H1 (cell line): Measurements from ENCODE around the gene TCEAL6. TPM values are rescaled to one million over a fixed set of nuclear protein-coding genes. Genes with fewer than 3 reads are reported as not detected.
"Not testable (repeated sequence)": the region's sequence is repeated elsewhere in the genome, so short reads cannot be mapped to it uniquely, and the experiment has no call there.

Source experiments
- CTCF ChIA-PET: fragments of 300-600 bp; sonication (Branson Sonifier 250); formaldehyde crosslinking; loops from one replicate; lab custom pipeline; 2021; ENCODE audit not compliant: partially characterized antibody; lab: Charles Lee
- POLR2A ChIA-PET: fragments of 300-600 bp; sonication (Branson Sonifier 250); formaldehyde crosslinking; loops from one replicate; lab custom pipeline; 2021; ENCODE audit warnings: inconsistent platforms; ENCODE audit not compliant: partially characterized antibody; lab: Charles Lee
- DNase-seq, 2 experiments: peaks; one replicate each; pipeline versions ENCODE4 v3.0.0 to v3.0.0-alpha.2; 2010 to 2022; ENCODE audit warnings: low spot score in 2 of 2, low read depth in 1 of 2, mixed read lengths in 1 of 2
- FAIRE-seq: peaks from 2 replicates; lab custom pipeline; 2011; peaks lifted over from hg19 to GRCh38; lab: Jason Lieb, UNC
- H2AFZ ChIP-seq: 2 replicates; pipeline ENCODE4 v1.8.1; 2012; ENCODE audit warnings: low read length, inconsistent platforms
- H2AK5ac ChIP-seq: 2 replicates; pipeline ENCODE4 v1.6.1; 2013; ENCODE audit warnings: low read depth, low read length
- H2BK120ac ChIP-seq: replicated peaks from 2 replicates; pipeline ENCODE3; 2013; ENCODE audit warnings: low read depth, low read length, inconsistent platforms
- H2BK12ac ChIP-seq: 2 replicates; pipeline ENCODE4 v1.6.1; 2013; ENCODE audit warnings: low read depth, low read length
- H2BK15ac ChIP-seq: 2 replicates; pipeline ENCODE4 v1.6.1; 2013; ENCODE audit warnings: low read length
- H2BK20ac ChIP-seq: 2 replicates; pipeline ENCODE4 v1.6.1; 2013; ENCODE audit warnings: low read length
- H2BK5ac ChIP-seq: 2 replicates; pipeline ENCODE4 v1.6.1; 2013; ENCODE audit warnings: low read depth, low read length
- H3K14ac ChIP-seq: 2 replicates; pipeline ENCODE4 v1.6.1; 2013; ENCODE audit warnings: inconsistent platforms; ENCODE audit not compliant: insufficient read length
- H3K18ac ChIP-seq: 2 replicates; pipeline ENCODE4 v1.6.1; 2013; ENCODE audit warnings: low read length; ENCODE audit errors: extremely low read depth
- H3K23ac ChIP-seq: 2 replicates; pipeline ENCODE4 v1.6.1; 2013; ENCODE audit warnings: inconsistent platforms; ENCODE audit not compliant: insufficient read length
- H3K23me2 ChIP-seq: 2 replicates; pipeline ENCODE4 v1.6.1; 2013; ENCODE audit warnings: low read depth, low read length
- H3K27ac ChIP-seq: 2 replicates; pipeline ENCODE4 v1.6.1; 2011; ENCODE audit warnings: low read depth, low read length, inconsistent platforms
- H3K27me3 ChIP-seq, 4 experiments: replicated peaks in 1 of 4; 1 replicate in 1 of 4; 2 replicates in 3 of 4; pipeline versions ENCODE4 v1.6.1 to v1.8.1; 2011 to 2013; ENCODE audit warnings: low read length in 3 of 4, mild to moderate bottlenecking in 3 of 4, inconsistent platforms in 2 of 4, mixed read lengths in 2 of 4, moderate library complexity in 1 of 4; ENCODE audit not compliant: control insufficient read depth in 3 of 4, insufficient read depth in 3 of 4; ENCODE audit errors: extremely low read depth in 1 of 4
- H3K36me3 ChIP-seq, 4 experiments: 2 replicates each; pipeline versions ENCODE4 v1.6.1 to v1.8.1; 2011 to 2013; ENCODE audit warnings: mild to moderate bottlenecking in 4 of 4, low read length in 3 of 4, moderate library complexity in 2 of 4, control low read depth in 1 of 4, inconsistent platforms in 1 of 4; ENCODE audit not compliant: insufficient read depth in 4 of 4, control insufficient read depth in 2 of 4
- H3K4ac ChIP-seq: replicated peaks from 2 replicates; pipeline ENCODE3; 2013; ENCODE audit warnings: low read length, low read depth, mixed read lengths, inconsistent platforms; ENCODE audit not compliant: insufficient read length
- H3K4me1 ChIP-seq, 4 experiments: replicated peaks in 1 of 4; 1 replicate in 1 of 4; 2 replicates in 3 of 4; pipeline versions ENCODE4 v1.6.1 to v1.8.1; 2011 to 2013; ENCODE audit warnings: low read length in 3 of 4, inconsistent platforms in 2 of 4, mixed read lengths in 1 of 4; ENCODE audit not compliant: insufficient read depth in 4 of 4, control insufficient read depth in 3 of 4
- H3K4me2 ChIP-seq, 2 experiments: 2 replicates each; pipeline versions ENCODE4 v1.6.1 to v1.8.1; 2011 to 2013; ENCODE audit warnings: low read depth in 2 of 2, low read length in 2 of 2, control low read depth in 1 of 2, inconsistent platforms in 1 of 2, mild to moderate bottlenecking in 1 of 2; ENCODE audit not compliant: insufficient read depth in 1 of 2
- H3K4me3 ChIP-seq, 4 experiments: fragments of 200-600, 300-600 bp in 1 of 4; sonication (generic), shearing (Covaris generic), sonication (Bioruptor Twin) in 1 of 4; 2 replicates each; pipeline versions ENCODE4 v1.5.1 to v1.8.1; 2011 to 2016; ENCODE audit warnings: low read length in 4 of 4, low read depth in 3 of 4, control low read depth in 2 of 4, inconsistent platforms in 2 of 4, mild to moderate bottlenecking in 2 of 4, mixed read lengths in 1 of 4, moderate library complexity in 1 of 4; ENCODE audit not compliant: insufficient read depth in 2 of 4; ENCODE audit errors: extremely low read depth in 1 of 4
- H3K56ac ChIP-seq: replicated peaks from 2 replicates; pipeline ENCODE3; 2013; ENCODE audit warnings: low read depth, mild to moderate bottlenecking, mixed read lengths, low read length, inconsistent platforms; ENCODE audit not compliant: insufficient read length
- H3K79me1 ChIP-seq: 2 replicates; pipeline ENCODE4 v1.6.1; 2013; ENCODE audit warnings: low read depth, low read length, control low read depth
- H3K79me2 ChIP-seq, 2 experiments: 2 replicates each; pipeline versions ENCODE4 v1.6.1 to v1.8.1; 2012 to 2013; ENCODE audit warnings: low read length in 2 of 2, mild to moderate bottlenecking in 2 of 2, inconsistent platforms in 1 of 2; ENCODE audit not compliant: insufficient read depth in 2 of 2, control insufficient read depth in 1 of 2
- H3K9ac ChIP-seq, 4 experiments: replicated peaks in 1 of 4; 1 replicate in 1 of 4; 2 replicates in 3 of 4; pipeline versions ENCODE4 v1.6.1 to v1.8.1; 2011 to 2013; ENCODE audit warnings: low read depth in 3 of 4, low read length in 3 of 4, control low read depth in 2 of 4, mild to moderate bottlenecking in 2 of 4, moderate library complexity in 2 of 4, inconsistent platforms in 1 of 4; ENCODE audit errors: extremely low read depth in 1 of 4
- H3K9me3 ChIP-seq, 2 experiments: 2 replicates each; pipeline versions ENCODE4 v1.6.1 to v1.8.1; 2012 to 2013; ENCODE audit warnings: mild to moderate bottlenecking in 2 of 2, moderate library complexity in 2 of 2, control low read depth in 1 of 2, inconsistent platforms in 1 of 2, low read depth in 1 of 2, low read length in 1 of 2, mixed read lengths in 1 of 2; ENCODE audit not compliant: insufficient read depth in 2 of 2
- H4K20me1 ChIP-seq, 2 experiments: replicated peaks in 1 of 2; 2 replicates each; pipeline versions ENCODE3 to v1.8.1; 2011 to 2013; ENCODE audit warnings: inconsistent platforms in 2 of 2, low read length in 2 of 2, mild to moderate bottlenecking in 1 of 2; ENCODE audit not compliant: insufficient read depth in 2 of 2, control insufficient read depth in 1 of 2
- H4K5ac ChIP-seq: 2 replicates; pipeline ENCODE4 v1.6.1; 2013; ENCODE audit warnings: low read length, low read depth, mixed read lengths, inconsistent platforms; ENCODE audit not compliant: insufficient read length
- H4K8ac ChIP-seq: 2 replicates; pipeline ENCODE4 v1.8.0; 2013; ENCODE audit warnings: mild to moderate bottlenecking, moderate library complexity, low read length, inconsistent platforms; ENCODE audit not compliant: insufficient read depth; ENCODE audit errors: extremely low read depth
- H4K91ac ChIP-seq: replicated peaks from 2 replicates; pipeline ENCODE3; 2013; ENCODE audit warnings: low read length, mixed read lengths, inconsistent platforms; ENCODE audit not compliant: insufficient read length
- WGBS, 2 experiments: shearing (Covaris generic) in 1 of 2; methylation state at CpG; one replicate each; pipeline versions ENCODE4 v1.1.6 to v1.1.7; 2013 to 2015; ENCODE audit warnings: low lambda C conversion rate in 2 of 2, mixed read lengths in 2 of 2, inconsistent platforms in 1 of 2, low coverage in 1 of 2, missing lambda C conversion rate in 1 of 2; ENCODE audit not compliant: insufficient replicate concordance in 2 of 2, insufficient coverage in 1 of 2, insufficient read length in 1 of 2; ENCODE audit errors: extremely low coverage in 1 of 2, missing lambda C conversion rate in 1 of 2; 5-methylcytosine and 5-hydroxymethylcytosine counted together
- polyA plus RNA-seq, 7 experiments: library from polyadenylated mRNA; depleted of rRNA in 3 of 7; stranded (reverse) in 5 of 7; unstranded in 2 of 7; fragments of >200 nt in 5 of 7; fragments of 200-250 nt in 2 of 7; gene quantifications; 1 replicate in 5 of 7; 2 replicates in 1 of 7; 4 replicates in 1 of 7; pipeline versions ENCODE4 v1.2.1 to v1.2.3, GENCODE V29; 2011 to 2013; ENCODE audit warnings: missing spikeins in 2 of 7, mixed read lengths in 2 of 7
- total RNA-seq: library from RNA; stranded (reverse); fragmentation: NEBNext Ultra II Directional; extraction: Animal tissue kit (Norgen Biotek cat#: 25700); gene quantifications from 2 replicates; pipeline ENCODE4 v1.2.1, GENCODE V29; 2021

Gene TCEAL6
- total and polyA plus RNA-seq, 2 of the 8 experiments (the other 6 are each of a cell fraction or from before 2014, with no cell fraction given): not detected

DNA sequence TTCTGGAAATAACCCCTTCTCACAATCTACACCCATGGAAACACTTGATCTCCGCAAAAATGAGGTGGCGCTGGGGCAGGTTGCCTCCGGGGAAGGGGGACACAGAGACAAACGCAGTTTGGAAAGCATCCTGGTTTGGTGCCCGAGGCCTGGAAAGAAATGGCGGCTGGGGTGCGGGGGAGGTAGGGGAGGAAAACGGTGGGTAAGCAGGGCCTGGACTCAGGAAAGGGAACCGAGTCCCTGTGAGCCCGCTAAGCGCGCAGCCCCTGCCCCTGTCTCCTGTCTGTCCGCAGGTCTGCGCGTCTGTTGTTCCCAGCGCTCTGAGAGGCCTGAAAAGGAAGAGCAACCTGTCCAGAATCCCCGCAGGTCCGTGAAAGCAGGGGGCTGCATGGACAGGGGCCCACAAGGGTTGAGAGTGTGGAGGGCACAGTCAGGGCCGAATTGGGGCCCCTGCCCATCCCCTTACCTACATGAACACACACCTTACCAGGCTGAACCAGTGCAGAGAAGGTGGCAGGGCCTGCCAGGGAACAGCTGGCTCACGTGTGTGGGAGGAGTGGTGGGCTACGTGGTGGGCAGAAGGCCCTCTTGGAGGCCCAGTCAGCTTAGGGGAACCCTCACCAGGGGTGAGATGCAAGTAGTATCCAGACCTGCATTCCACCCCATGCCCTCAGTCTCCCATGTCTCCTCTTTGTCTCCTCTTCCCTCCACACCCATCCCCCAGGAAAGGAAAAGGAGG is 16.0 kb downstream of the TCEAL6 start:
- WGBS, 2 experiments: no CpG with 5 or more reads among the region's 21 CpGs
- H3K56ac ChIP-seq, H2AFZ ChIP-seq, H4K5ac ChIP-seq, H4K91ac ChIP-seq, H2BK20ac ChIP-seq, H2BK5ac ChIP-seq, H2AK5ac ChIP-seq, H2BK15ac ChIP-seq, H2BK120ac ChIP-seq, H3K14ac ChIP-seq, H3K4ac ChIP-seq, CTCF ChIA-PET, H3K4me1 ChIP-seq, H3K23me2 ChIP-seq, H2BK12ac ChIP-seq, FAIRE-seq, H3K27ac ChIP-seq, POLR2A ChIA-PET, H4K8ac ChIP-seq, H3K18ac ChIP-seq, H3K36me3 ChIP-seq, H3K79me2 ChIP-seq, H3K27me3 ChIP-seq, H3K9ac ChIP-seq, H3K79me1 ChIP-seq, H4K20me1 ChIP-seq, H3K23ac ChIP-seq: not testable (repeated sequence)
- Histone ChIP-seq H3K9me3 (peaks cover 14 to 24% of the 10 kb centered on the region in 2 experiments; a peak in 3 of 4 replicates), H3K4me3 (peak overlapping the region in 1 of 4 experiments; percentile 65; a peak in 2 of 8 replicates), H3K4me2 (peak overlapping the region in 1 of 2 experiments; percentile 73; a peak in 2 of 4 replicates)
- peak in 1 of 2 experiments; percentile 43 for DNase-seq
